Esophagus mucosa (tissue), 1 donor: Measurements from ENCODE around the gene RHOT2. TPM values are rescaled to one million over a fixed set of nuclear protein-coding genes. Genes with fewer than 3 reads are reported as not detected.

Source experiments
- ATAC-seq: fragments of 200-7000 bp; cut with Tn5 transposase; one replicate; pipeline ENCODE4 v1.9.1; 2020
- total RNA-seq: library from RNA; stranded (reverse); gene quantifications from one replicate; pipeline ENCODE4 v1.2.4, GENCODE V29; 2023
- donor health status: DM: yes; HTN: yes; CAD: no.

RHOT2 gene
- total RNA-seq, 1 donor from 2014 or later: 58.7 TPM

DNA sequence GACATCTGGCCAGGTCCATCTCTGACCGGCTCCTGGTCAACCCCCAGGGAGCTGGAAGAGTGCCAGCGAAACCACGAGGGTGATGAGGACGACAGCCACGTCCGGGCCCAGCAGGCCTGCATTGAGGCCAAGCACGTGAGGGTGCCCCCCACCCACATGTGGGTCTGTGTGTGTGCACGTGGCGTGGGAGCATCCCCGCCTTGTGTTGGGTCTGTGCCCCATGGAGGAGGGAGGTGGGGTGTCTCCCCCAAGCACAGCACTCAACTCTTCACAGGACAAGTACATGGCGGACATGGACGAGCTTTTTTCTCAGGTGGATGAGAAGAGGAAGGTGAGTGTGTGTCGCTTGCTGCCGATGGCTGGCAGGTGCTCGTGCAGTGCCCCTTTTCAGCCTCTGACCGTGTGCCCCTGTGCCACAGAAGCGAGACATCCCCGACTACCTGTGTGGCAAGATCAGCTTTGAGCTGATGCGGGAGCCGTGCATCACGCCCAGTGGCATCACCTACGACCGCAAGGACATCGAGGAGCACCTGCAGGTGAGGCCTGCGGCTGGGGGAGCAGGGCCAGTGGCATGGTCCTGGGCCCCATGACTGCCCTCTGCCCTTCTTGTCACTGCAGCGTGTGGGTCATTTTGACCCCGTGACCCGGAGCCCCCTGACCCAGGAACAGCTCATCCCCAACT lies 14.0 kb downstream of the RHOT2 start:
- ATAC-seq: no peak

DNA sequence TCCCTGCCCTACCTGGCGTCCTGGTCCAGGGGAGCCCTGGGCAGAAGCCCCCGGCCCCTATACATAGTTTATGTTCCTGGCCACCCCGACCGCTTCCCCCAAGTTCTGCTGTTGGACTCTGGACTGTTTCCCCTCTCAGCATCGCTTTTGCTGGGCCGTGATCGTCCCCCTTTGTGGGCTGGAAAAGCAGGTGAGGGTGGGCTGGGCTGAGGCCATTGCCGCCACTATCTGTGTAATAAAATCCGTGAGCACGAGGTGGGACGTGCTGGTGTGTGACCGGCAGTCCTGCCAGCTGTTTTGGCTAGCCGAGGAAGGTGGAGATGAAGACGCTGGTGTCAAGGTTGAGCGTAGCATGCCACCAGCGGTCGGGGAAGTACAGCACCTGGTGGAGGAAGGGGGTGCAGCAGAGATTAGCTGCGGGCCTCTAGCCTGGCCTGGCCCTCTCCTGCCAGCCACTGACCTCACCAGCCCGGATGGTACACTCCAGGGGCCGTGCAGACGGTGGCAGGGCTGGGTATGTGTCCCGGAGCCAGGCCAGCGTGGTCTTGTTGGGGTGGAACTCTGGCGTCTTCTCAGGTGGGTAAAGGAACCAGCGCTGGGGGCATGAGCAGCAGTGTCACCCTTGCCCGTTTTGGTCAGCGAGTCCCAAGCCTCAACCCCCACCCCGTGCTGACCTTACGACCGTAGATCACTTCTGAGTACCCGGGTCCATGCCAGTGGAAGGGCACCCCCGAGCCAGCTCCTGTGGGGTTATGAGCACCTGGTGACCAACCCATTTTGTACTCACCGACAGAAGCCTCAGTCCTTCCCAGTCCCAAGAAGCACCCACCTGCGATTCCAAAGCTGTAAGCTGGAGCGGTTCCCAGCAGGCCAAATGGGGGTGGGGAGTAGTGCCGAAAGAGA lies 14.8 kb downstream of the RHOT2 start:
- ATAC-seq: no peak

DNA sequence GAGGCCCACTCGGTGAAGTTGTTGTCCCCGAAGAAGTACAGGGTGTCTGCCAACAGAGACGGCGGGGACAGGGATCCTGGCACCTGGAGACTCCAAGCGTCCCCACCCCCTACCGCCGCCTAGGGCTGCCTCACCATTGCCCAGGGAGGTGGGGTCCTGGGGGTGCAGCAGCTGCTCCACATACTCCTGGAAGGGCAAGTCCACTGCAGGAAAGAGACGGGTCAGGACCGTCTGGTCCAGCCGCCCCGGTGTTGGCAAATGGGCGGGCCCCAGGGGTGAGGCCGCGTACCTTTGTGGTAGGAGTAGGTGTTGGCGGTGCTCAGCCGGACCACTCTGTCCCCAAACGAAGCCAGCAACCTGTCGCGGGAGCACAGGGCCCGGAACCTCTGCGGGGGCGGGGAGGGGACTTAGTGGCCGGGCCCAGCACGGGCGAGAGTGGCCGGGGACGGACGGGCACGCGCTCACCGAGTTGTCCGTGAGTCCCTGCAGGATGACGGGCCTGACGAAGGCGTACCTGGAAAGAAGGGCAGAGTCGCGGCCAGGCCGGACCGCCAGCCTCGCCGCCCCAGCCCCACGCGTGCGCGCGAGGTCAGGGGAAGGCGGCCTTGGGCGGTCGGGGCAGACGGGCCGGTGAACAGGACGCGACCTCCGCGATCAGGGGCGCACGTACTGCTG lies 15.6 kb downstream of the RHOT2 start:
- peak; percentile 0 for ATAC-seq

DNA sequence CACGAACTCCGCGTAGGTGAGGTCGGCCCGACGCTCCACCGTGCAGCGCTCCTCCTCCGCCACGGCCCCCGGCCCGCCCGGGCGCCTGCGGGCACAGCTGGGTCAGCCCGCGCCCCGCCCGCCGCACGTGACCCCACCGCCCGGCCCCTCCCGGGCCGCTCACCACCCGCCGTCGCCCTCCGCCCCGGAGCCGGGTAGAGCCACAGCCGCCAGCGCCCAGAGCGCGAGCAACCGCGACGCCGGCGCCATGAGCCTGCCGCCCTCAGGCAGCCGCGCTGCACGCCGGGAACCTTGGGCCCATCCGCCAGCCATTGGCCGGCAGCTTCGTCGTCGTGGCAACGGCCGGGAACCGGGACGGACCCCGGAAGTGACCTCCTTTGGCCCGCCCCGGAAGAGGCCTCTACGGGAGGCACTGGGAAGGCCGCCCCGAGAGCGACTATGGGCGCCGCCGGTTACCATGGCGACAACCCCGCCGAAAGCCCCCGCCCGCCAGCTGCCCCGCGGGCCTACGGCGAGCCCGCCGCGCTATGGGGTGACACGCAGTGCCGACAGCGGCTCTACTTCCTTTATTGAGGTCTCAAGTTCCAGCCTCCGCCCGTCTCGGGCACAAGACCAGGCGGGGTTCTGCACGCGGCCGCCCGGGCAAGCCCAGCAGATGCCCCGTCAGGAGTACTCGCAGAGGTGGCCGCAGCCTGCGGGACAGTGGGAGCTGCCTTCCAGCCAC lies 16.3 kb downstream of the RHOT2 start, which contains the start of gene JMJD8:
TSS of gene JMJD8 (minus strand) at position 264 of the 724 bp plus-strand sequence. CDS start at position 249, 15 bp downstream.
- peak; percentile 69 for ATAC-seq

DNA sequence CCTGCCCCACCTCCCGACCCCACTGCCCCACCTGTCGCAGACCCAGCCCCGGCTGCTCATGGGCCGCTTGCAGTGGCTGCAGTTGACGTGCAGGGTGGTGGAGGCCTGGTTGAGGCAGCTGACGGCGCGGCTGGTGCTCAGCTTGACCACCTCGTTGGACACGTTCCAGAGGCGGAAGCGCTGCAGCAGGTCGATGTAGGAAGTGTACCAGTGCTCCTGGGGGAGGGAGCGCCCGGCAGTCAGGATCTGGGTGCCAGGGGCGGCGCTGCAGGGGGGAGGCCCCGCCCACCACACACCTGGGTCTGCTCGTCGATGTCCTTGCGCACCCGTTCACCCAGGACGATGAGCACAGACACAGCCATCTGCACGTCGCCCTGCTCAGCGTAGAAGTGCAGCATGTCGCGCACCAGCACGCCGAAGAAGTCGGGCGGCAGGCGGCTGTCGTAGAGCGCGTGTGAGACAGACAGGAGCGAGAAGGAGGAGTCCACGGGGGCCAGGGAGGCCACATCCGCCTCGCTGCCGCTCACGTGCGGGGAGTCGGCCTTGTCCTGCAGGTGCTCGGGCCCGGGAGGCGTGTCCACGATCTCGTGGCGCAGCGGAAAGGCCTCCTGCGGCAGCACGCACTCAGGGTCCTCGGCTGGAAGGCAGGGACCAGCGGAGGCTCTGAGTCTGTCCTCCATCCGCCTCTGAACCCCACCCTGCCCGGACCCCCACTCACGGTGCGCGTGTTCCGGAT lies 17.2 kb downstream of the RHOT2 start:
- ATAC-seq: no peak

DNA sequence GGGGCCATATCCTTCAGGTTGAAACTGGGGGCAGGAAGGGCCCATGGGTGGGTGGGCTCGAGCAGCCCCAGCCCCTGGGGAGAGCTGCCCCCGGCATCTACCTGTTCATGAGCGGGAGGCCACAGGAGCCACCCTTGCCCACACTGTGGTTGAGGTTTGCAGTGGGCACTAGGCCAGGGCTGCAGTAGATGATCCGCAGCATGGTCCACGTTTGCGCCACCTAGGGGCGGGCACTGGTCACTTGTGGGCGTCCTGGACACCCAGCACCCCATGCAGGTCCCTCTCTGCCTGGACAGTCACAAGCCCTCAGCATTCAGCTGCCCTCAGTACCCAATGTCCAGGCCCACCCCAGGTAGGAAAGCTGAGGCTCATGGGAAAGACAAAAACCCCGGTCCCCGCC lies 18.0 kb downstream of the RHOT2 start:
- no peak for ATAC-seq

DNA sequence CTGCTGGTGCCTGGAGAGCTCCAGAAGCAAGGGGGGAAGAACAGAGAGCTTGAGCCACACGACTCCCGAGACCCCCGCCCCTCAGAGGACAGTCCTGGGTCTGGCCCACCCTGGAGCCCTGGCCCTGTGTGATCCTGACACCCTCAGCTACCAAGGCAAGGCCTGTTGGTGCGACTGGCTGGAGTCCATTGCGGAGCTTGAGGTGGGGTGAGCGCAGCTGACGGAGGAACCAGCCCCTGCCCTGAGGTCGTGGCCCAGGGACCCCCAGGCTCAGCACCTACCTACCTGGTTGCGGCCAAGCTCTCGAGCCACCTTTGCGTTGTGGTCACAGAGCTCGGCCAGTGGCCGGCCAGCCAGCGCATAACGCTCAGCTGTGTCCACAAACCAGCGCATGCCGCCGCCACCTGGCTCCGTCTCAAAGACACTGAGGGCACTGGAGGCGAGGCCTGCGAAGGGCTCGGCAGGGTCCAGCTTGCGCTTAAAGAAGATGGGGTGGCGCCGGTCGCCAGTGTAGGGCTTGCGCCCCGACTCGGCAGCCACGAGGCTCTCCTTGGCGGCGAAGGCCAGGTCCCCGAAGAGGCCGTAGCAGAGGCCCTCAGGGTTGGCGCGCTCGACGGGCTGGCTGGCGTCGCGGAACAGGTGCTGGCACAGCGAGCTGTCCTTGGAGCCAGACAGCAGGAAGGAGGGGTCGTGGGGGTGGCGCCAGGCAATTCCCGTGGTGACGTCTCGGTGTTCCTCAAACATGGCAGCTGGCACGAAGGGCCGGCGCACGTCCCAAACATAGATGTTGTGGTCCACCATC lies 18.7 kb downstream of the RHOT2 start:
- ATAC-seq: no peak

DNA sequence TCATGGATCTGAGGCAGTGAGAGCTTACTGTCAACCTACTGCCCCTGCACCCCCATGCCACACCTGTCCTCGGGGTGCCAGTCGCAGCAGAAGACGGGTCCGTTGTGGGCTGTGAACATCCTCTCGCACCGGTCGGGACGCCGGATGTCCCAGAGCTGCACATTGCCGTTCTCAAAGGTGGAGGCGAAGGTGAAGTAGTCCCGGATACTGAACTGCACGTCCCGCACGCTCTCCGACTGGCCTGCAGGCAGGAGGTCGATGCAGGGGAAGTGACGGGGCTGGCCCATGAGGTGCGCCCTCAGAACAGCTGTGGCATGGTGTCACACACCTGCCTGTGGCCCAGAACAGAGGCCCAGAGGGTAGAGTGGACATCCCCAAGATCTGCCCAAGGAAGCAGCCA lies 19.6 kb downstream of the RHOT2 start:
- ATAC-seq: no peak

DNA sequence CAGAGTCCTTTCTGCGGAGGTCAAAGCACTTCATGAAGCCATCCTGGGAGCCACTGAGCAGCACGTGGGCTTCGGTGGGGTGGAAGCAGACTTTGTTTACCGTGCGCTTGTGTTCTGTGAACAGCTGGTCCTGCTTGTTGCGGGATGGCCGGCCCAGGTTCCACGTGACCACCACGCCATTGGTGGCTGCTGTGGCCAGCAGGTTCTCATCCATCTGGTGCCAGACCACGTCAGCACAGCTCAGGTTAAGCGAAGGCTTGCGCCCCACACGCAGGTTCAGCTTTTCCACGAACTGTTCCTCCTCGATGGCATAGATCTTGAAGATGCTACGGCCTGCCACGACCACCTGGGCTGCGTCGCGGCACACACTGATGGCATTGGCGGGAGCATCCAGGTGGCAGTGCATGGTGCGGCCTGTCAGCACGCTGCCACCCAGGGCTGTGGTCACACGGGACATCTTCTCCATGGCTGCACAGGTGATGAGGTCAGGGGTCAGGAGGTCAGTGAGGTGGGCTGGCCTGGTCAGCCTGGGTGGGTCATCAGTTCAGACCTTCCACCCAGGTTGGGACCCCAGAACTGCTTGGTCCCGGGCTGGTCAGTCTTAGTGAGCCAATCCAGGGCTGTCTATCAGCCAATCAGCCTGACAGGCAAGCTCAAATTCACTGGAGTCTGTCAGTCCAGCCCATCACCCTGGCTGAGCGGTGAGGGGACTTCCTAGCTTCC lies 21.4 kb downstream of the RHOT2 start:
- no peak for ATAC-seq

DNA sequence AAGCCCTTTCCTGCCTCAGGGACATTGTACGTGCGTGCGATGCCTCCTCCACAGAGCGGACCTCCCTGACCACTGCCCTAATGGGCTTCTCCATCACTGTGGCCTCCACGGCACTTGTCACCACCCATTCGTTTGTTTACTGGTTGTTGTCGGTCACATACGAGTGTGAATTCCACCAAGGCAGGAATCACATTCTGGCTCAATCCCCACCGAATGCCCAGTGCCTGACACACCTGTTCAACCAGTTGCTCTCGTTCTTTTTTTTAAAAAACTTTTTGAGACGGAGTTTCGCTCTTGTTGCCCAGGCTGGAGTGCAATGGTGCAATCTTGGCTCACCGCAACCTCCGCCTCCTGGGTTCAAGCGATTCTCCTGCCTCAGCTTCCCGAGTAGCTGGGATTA lies 23.3 kb downstream of the RHOT2 start:
- peak; percentile 1 for ATAC-seq

DNA sequence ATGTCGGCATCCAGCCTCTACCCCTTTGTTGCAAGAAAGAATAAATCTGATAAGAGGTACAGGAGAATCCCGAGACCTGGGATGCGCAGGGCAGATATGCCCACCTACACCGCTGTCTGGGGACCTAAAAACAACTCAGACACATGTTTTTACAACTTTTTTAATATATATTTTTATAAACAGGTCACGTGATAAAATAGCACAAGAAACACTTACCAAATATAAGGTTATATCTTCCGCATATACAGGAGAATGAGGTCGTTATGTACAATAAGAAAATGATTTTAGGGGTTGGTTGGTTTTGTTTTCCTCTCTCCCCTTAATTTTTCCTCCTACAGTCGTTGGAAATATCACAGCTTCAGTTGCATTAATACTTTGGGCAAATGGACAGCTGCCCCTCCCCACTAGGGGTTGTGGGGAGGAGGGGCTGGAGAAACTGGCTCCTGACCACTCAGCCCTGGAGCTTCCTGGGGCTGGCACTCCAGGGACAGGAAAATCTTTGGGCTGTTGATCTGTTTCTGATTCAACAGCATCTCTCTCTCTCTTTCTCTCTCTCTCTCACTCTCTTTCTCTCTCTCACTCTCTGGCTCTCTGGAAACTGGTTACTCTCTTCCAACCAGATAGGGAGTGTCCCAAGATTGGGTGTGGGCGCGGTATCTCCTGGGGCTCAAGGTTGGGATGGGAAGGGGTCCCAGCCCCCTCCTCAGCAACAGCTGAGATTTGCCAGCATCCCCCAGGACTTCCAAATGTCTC lies 24.6 kb downstream of the RHOT2 start:
- ATAC-seq: no peak

DNA sequence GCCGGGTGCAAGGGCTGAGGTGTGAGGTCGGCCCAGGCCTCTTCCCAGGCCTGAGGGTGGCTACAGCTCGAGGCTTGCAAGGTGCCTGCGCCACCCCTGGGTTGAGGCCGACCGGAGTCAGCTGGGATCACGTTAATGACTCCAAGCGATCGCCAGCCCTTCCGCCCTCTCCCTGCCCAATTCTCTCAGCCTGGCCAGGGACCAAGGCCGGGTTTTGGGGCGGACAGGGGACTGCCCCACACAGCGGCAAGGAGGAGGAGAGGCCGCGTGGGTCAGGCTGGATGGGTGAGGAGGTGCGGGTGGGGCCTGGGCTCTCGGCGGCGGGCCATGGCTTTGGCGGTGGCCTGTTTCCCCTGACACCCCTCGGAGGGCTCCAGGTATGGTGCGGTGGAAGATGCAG lies 25.4 kb downstream of the RHOT2 start:
- peak; percentile 3 for ATAC-seq

DNA sequence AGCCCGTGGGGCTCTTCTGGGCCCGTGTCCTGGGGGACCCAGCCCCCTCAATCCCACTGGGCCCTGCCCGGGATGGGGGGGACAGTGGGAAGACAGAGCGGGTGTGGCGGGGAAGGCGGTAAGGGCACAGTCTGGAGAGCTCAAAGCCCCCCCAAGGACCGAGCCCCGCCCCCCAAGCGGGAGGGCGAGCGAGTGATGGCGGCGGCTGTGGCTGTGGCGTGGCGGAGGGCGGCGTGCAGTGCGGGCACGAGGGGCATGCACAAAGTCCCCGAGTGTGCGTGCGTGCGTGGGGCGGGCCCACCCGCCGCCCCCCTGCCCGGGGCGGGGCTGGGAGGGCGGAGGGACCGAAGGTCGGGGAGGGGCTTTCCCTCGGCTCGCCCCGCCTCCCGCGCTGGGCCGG lies 25.8 kb downstream of the RHOT2 start:
- no peak for ATAC-seq

DNA sequence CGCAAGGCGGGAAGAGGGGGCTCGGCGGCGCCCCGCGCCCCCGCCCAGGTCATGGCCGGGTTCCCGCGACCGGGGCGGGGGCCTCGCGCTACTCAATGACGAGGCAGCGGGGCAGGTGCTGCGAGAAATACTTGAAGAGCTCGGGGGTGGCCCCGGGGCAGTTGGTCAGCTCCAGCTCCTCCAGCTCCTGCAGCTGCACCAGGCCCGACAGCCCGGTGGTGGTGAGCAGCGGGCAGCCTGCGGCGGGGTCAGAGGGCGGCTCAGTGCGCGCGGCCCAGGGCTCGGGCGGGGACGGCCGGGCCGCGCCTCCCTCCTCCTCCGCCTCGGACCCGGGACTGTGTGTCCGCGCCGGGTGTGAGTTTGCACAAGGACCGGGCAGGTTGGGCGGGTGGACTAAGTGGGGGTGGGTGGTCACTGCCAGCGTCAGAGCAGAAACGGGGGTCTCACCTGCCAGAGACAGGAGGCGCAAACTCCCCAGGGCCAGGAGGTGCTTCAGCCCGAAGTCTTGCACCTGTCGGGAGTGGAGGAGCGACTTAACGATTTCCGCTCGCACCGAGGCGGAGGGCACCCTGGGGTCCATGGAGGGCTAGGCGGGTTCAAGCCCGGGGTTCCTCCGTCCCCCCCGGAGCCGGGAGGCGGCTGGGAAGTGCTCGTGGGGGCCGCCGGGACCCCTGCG lies 26.4 kb downstream of the RHOT2 start:
- peak; percentile 4 for ATAC-seq

DNA sequence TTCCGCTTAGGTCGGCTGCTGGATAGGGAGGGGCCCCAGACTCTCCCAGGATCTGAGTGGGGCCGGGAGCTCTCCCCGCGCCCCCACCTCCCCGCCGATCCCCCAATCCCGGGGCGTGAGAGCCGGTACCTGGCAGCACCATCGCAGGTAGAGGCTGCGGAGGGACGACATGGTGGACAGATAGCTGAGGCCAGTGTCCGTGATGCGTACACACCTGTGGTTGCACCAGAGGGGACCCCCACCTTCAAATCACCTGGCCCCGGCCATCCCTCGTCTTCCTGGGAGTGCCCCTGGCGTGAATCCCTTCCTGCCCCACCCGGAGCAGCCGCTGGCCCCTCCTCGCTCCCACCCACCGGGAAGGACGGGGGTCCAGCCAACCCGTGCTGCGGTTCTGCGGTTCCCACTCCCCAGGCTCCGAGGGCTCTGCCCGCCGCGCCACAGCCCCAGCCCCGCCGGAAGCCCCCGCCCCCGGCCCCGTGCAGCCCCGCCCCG lies 27.0 kb downstream of the RHOT2 start:
- no peak for ATAC-seq

DNA sequence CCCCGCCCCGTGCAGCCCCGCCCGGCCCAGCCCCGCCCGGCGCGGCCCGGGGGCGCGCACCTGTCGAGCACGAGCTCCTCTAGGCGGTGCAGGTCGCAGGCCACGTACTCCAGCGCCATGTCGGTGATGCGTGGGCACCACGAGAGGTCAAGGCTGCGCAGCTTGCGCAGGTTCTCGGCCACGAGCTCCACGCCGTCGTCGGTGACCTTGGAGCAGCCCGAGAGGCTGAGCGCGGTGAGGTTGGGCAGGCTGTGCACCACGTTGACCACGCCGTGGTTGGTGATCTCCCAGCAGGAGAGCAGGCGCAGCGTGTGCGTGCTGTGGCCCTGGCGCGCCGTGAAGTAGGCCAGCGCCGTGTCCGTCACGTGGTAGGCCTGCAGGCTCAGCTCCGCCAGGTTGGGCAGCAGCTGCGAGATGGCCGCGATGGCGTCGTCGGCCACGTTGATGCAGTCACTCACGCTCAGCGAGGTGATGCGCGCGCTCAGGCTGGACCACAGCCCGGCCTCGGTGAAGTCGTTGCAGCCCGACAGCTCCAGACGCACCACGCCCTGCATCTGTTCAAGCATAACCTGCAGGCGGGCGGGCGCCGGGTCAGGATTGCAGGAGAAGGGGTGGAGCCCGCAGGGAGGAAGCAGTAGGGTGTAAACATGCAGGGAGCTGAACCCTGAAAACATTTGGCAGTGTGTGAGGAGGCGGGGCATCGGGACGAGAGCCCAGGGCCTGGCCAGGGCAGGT lies 27.6 kb downstream of the RHOT2 start:
- ATAC-seq: peak; percentile 84

DNA sequence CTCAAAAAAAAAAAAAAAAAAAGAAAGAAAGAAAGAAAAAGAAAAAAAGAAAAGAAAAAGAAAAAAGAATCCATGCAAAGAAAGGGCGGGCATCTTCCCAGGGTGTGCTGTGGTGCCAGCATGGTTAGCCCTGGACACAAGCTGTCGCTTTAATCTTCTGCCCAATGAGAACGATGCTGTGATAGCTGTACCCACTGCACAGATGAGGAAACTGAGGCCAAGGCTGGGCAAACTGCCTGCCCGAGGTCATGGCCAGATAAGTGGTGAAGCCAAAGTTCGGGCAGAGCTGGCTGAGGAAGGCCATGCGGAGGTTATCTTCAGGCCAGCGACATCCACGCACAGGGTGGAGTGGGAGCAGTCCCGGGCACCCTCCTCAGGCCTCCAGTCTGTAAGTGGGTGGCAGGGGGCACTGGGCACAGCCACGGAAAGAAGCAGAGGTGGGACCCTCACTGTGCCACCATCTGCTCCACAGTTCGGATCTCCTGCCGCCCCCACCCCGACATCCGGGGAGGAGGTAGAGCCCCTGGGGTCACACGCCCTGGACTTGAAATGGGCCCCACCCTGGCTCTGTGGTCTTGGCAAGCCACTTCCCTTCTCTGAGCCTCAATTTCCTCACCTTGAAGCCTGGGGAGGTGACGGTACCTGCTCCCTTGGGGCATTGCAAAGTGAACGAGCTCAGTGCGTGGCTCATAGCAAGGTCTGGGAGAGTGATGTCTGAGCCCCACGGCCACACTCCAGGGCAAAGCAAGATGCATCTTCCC lies 31.2 kb downstream of the RHOT2 start:
- ATAC-seq: no peak
